NCI-H526 treated with DMSO at 0.1 percent for 48 hours (cell line): ENCODE results near the gene PTPRM.

ENCODE experiments used
- DNase-seq: peaks from one replicate; lab custom pipeline; 2025; lab: John Stamatoyannopoulos, UW

Gene PTPRM

GRCh38 chr18:8365006-8365405 is 797.9 kb downstream of the PTPRM start:
- DNase-seq: no peak

DNA sequence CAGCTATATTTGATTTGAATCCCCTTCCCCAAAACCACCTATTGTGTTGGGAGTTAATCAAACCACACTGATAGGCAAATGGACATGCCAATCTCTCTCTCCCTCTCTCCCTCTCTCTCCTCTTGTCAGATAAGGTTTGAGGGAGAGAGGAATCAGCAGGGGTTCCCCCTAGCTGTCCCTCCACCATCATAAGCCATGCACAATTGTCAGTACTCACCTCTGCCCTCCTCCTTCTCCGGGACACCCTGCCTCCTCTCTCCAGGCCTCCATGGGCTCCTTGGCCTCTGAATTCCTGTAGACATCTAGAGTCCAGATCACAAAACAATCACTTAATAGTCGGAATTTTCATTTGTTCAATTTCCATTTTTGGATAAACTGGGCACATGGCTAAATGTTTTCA is 798.4 kb downstream of the PTPRM start:
- DNase-seq: no peak

GRCh38 chr18:8366070-8366469 is 799.0 kb downstream of the PTPRM start:
- no peak for DNase-seq

DNA sequence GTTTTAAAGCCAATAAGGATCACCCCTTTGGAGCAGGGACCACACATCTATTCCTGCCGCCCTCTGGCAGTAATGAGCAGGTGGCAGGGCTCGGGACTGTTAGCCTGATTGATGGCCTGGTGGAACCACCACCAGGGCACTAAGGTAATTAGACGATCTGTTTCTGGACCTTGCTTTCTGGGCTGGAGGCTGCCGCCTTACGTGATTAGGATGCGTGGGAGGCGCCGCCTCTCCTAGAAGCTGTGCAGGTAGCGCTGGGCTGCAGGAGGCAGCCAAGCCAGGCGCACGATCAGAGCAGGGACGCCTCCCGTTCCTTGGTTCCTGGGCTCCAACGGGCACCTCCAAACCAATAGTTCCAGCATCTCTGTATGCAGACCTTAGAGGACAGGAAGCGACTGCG is 799.5 kb downstream of the PTPRM start:
- no peak for DNase-seq

DNA sequence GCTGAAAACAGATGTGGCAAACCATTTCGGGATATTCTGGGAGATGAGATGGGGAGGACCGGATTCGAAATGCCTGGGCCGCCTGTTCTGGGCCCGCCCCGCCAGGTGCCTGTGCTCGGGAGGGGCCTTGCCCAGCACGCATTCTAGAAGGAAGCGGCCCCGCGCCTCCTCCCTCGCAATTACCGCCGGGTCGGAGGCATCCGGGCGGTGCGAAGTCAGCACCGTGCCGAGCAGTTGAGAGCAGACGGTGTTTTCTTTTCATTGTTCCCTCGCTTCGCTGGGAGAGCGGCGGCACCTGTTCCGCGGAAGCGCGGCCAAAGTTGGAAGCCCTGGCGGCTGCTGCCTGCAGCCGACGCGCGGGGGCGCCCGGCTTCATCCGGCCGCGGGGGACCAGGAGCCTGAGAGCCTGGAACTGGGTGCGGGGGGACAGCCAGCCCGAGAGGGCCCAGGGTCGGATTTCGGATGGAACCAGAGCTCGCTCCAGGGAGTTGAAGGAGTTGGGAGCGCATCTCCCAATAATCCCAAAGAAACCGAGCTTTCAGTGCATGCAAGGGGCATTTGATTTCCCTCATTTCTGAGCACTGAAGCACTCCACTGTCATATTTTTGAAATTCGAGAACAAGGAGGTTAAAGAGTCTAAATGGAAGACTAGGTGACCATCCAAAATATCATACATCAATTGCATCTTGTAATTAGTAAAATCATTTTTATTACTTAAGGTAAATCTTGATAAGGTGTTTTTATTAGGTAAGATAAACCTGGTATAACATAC is 800.3 kb downstream of the PTPRM start:
- peak; percentile 45 for DNase-seq

DNA sequence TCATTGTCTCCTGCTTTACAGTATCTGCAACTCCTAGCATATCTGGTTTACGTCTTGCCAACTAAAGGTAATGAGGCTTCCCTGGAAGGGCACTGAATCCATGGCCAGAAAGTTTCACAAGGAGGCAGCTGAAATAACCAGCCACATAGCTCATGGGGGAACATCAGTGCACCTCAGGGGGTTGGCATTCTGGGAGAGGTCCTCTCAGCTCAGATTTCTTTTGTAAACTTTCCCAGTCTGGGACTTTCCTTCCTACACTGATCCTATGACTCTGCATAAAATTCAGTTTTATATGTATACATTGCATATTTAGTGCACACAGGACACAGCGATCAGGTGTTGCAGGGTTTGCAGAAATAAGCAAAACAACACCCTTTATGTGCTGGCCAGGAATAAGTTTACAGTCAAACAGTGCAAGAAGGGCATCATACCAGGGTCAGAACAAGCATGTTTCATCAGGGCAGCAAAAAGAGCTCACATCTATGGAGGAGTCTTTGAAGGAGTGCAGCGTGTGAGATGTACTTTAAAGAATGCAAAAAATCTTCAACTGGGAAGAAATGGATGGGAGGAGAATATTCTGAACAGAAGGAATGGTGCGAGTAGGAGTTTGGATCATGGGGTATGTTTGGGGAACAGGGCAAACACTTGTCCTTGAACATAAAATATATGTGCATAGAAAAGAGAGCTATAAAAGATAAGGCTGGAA is 801.5 kb downstream of the PTPRM start:
- no peak for DNase-seq

DNA sequence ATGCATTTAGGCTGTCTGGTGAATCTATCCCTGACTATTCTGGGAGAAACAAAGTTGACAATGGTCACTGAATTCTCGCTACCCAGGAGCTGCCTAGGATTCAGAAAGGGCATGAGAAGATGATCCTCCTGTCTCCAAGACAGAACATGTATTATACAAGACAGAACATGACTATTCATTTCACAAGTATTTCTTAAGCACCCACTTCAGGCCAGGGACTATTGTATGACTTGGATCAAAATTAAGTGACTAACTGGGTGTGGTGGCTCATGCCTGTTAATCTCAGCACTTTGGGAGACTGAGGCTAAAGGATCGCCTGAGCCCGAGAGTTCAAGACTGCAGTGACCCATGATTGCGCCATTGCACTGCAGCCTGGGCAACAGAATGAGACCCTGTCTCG is 806.4 kb downstream of the PTPRM start:
- DNase-seq: no peak

DNA sequence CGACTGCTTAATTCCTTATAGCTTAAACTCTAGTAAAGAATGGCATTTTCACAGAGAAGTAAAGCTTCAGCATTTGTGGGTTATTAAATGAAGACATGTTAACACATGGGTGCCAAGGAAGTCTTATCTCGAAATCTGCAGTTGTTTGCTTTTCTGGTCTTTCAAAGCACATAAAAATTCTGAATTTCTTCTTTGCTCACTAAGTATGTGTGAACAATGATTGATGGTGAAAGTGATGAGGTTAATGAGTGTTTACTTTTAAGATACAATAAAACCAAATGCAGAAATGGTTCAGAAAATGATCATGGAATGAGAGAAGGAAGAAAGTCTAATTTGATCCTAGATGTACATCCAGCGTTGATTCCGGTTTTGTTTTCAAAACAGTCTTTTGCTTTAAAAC is 807.6 kb downstream of the PTPRM start:
- no peak for DNase-seq

GRCh38 chr18:8375249-8375648 is 808.1 kb downstream of the PTPRM start:
- DNase-seq: peak; percentile 76

DNA sequence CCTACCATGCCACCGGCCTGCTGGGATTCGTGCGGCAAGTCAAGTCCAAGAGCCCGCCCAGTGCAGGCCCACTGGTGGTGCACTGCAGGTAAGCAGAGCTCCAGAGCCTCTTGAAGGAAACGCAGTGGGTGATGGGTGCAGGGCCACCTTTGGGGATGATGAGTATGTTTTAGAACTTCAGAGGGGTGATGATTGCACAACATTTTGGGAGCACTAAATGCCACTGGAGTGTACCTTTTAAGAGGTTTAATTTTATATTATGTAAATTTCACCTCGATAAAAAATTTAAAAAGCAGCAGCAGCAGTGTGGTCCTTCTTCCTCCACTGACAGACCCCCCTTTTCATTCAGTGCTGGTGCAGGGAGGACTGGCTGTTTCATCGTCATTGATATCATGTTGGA is 809.0 kb downstream of the PTPRM start:
- no peak for DNase-seq

DNA sequence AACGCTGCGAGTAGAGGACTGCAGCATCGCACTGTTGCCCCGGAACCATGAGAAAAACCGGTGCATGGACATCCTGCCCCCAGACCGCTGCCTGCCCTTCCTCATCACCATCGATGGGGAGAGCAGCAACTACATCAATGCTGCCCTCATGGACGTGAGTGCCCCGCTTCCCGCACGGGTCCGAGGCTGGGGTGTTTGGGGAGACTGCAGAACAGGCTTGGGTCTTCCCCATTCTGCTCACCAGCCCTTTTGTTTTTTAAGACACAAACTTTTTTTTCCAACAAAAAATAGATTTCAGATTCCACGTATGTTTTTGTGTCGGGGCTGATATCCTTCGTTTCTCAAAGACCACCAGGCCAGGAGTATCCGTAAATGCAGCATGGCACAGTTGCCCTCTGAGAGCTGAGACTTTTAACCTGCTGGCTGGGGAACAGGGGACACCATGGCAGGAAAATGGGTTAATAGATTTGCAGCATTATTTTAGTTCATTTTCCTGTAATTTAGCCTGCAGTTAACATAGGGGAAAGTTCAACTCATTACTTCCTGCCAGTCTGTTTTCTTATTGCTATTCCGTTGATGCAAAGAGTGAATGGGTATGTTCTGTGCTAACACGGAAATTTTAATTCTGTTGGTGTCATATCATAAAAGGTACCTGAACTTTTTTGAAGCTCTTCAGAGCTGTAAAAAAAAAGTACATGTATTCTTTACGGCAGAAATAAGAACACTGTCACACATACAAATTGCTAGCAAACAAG is 812.2 kb downstream of the PTPRM start:
- no peak for DNase-seq

DNA sequence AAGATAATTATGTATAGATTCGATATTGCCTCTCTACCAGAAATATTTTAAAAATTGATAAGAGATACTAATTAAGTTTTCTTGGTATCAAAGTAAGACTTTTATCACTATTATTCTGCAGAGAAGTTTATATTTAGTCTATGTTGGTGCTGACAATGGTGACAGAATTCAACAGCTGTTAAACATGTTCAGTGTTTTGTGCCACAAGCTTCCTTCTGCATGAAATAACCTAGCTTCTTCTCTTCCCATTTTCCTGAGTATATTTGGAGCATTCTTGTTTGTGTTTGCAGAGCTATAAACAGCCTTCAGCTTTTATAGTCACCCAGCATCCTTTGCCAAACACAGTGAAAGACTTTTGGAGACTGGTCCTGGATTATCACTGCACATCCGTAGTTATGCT is 812.9 kb downstream of the PTPRM start:
- no peak for DNase-seq

GRCh38 chr18:8380926-8381325 is 813.8 kb downstream of the PTPRM start:
- DNase-seq: no peak

DNA sequence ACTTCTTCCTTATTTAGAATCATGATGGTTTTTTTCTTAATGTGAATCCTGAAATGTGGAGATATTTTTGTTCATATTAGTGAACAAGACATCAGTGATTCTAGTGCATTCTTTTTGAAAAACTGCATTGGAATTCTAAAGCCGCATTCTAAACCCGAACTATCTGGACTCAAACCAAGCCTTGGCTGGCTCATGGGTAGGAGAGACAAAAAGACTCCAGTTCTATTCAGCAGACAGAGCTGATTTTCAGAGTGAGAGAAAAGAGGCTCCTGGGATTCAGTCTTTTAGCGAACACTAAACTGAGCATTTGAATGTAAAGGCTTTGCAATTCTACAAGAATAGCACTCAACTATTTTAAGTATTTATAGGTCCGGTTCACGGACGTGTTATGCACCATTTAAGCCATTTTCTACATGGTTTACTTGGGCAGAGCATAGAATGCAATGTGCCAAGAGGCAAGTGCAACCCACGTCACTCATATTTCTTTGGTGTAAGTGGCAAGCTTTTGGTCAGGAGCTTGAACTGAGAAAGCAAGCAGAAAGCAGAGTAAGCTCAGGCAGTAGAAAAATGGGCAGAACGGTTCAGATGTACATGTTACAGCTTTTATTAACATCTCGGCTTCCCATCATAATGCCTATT is 814.8 kb downstream of the PTPRM start:
- no peak for DNase-seq

DNA sequence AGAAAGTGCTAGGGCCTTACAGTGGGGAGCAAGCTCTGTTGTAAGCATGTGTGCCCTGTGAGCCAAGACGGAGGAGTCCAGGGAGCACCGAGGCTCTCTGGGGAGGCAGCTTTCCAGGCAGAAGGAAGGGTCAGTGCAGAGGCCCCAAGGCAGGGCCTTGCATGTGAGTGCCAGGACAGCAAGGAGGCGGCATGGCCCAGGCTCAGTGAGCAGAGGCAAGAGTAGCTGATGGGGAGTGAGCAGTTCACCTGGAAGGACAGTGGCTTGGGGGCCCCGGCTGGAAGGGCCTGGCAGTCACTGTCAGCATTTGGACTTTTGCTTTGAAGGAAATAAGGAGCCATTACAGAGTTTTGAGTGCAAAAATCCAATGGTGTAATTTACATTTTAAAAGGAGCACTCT is 818.3 kb downstream of the PTPRM start:
- DNase-seq: no peak

- no peak for DNase-seq
These were observed 819.7 kb downstream of the PTPRM start for GRCh38 chr18:8386669-8387380.

GRCh38 chr18:8389391-8390340 is 822.5 kb downstream of the PTPRM start:
- peak; percentile 0 for DNase-seq

DNA sequence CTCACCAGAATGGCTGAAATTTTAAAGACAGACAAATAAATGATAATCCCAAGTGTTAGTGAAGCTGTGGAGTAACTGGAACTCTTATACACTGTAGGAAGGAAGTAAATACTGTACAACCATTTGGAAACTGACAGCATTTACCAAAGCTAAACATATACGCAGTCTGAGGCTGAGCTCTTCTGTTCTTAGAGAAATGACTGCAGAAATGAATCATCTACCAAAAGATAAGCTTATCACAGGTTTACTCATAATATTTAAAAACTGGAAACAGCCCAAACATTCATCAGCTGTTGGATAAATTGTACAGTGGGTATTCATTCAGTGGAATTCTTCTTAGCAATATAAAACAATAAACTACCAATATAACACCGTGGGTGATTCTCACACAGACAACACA is 824.0 kb downstream of the PTPRM start:
- no peak for DNase-seq

DNA sequence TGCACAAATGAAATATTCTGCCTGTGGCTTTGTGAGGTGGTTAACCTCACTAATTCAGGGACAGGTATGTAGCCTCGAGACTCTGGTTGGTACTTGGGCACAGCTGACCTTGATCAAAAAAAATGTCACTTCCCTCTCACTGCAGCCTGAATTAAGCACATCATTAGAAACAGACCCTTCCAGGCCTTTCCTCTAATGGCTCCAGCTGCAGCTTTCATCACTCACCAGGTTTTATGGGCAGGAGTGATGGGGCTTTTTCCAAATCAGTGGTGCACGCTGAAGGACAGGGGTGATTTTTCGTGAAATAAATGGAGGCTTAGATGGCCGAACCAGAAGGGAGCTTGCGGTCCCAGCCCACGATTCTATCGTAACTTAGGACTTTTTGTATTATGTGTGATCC is 829.1 kb downstream of the PTPRM start:
- DNase-seq: no peak

DNA sequence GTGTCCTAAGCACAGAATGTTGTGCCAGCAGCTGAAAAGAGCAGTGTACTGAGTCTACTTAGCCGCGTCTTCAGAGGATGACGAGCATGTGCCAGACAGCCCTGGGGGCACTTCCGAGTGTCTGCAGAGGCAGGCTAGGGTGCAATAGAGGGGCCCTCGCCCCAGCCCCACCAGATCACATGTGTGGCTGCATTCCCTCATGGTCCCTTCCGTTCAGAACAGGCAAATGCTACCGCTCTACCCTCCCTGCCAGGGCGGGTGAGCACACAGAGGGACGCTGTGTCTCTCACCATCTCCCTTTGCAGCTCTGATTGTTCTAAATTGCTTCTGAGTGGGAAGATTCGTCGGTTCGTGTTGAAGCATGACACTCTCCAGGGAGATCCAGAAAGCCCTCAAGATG is 829.9 kb downstream of the PTPRM start:
- DNase-seq: no peak

DNA sequence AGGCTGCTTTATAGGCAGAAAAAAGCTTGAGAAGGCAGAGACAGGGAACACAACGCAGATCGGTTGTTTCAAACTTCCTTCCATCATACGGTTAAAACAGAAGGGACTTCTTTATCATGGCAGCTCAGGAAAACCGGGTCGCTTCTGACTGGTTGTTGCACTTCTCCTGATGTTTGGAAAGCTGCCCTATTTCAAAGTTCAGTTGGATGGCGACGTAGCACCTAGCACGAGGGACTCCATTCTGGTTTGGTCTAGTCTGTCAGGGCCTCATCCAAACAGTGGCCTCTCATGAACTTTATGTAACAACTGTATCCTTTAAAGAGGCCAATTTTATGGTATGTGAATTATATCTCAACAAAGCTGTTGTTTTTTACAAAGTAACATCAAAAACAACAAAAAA is 832.0 kb downstream of the PTPRM start:
- no peak for DNase-seq
